Lower leg skin (tissue), 4 donors: Measurements from ENCODE around the gene CDHR3. TPM values are rescaled to one million over a fixed set of nuclear protein-coding genes. Genes with fewer than 3 reads are reported as not detected.

ENCODE experiments used
- DNase-seq, 2 donors: peaks; one replicate each; pipeline ENCODE4 v3.0.0-alpha.2; 2019; ENCODE audit warnings: low spot score in 2 of 2
- H3K4me3 ChIP-seq: fragments of 200-600 bp; sonication (generic); 2 replicates; pipeline ENCODE4 v1.5.1; 2017; ENCODE audit warnings: mild to moderate bottlenecking, low read depth; ENCODE audit not compliant: poor library complexity, severe bottlenecking
- CTCF ChIP-seq, 3 donors: fragments of 450-650 bp; IDR thresholded peaks; one replicate each; pipeline ENCODE4 v1.5.1; 2016; ENCODE audit warnings: antibody characterized with exemption in 3 of 3, mild to moderate bottlenecking in 3 of 3, moderate library complexity in 2 of 3
- POLR2A ChIP-seq, 2 donors: fragments of 450-650 bp; IDR thresholded peaks; one replicate each; pipeline ENCODE4 v1.6.1; 2016 to 2017; ENCODE audit warnings: antibody characterized with exemption in 2 of 2, mild to moderate bottlenecking in 1 of 2, moderate library complexity in 1 of 2
- WGBS, 2 donors: methylation state at CpG; one replicate each; pipeline ENCODE4 v1.1.5; 2018; 5-methylcytosine and 5-hydroxymethylcytosine counted together
- intact Hi-C: fragments of 100-400 bp; cut with DNase I; formaldehyde crosslinking; loops from one replicate; pipeline ENCODE4 v1.15.0; 2023; ENCODE audit warnings: low total_unique reads
- total RNA-seq, 4 donors: library from RNA; depleted of rRNA; stranded (reverse); fragments of >200 nt; gene quantifications; one replicate each; pipeline ENCODE4 v1.1.0, GENCODE V29; 2016

The CDHR3 gene
- total RNA-seq, 4 donors from 2014 or later: 2.4 to 4.2 (median 3.3) TPM; not detected in 1

- intact Hi-C loops: no loop called here
- DNase-seq: peak in 1 of 2 donors; percentile 76
- WGBS, 2 donors: 55 to 69% methylated on average over 7 of the region's 7 CpGs
- no peak for TF ChIP-seq CTCF (IDR thresholded peaks at IDR 0.05)
- no peak for TF ChIP-seq POLR2A (IDR thresholded peaks at IDR 0.05)
- H3K4me3 ChIP-seq: no peak overlapping the region
These were observed 97.4 kb downstream of the CDHR3 start for GRCh38 chr7:106060394-106060920.

GRCh38 chr7:106061301-106061979 is 98.4 kb downstream of the CDHR3 start:
- TF ChIP-seq POLR2A (IDR thresholded peaks at IDR 0.05) (no peak), CTCF (IDR thresholded peaks at IDR 0.05) (no peak)
- WGBS, 2 donors: 90 to 95% methylated on average over 9 of the region's 9 CpGs
- no peak overlapping the region for H3K4me3 ChIP-seq
- peak in 1 of 2 donors; percentile 13 for DNase-seq
- intact Hi-C loops: no loop called here

- WGBS, 2 donors: 91 to 93% methylated on average over 7 of the region's 7 CpGs
- intact Hi-C loops: no loop called here
- no peak overlapping the region for H3K4me3 ChIP-seq
- TF ChIP-seq CTCF (IDR thresholded peaks at IDR 0.05) (no peak), POLR2A (IDR thresholded peaks at IDR 0.05) (no peak)
- DNase-seq: peak in 1 of 2 donors; percentile 70
These were observed 98.9 kb downstream of the CDHR3 start for GRCh38 chr7:106062006-106062405.

- WGBS, 2 donors: 76 to 88% methylated on average over 2 of the region's 2 CpGs
- intact Hi-C loops: no loop called here
- TF ChIP-seq CTCF (IDR thresholded peaks at IDR 0.05): no peak
- no peak for TF ChIP-seq POLR2A (IDR thresholded peaks at IDR 0.05)
- no peak overlapping the region for H3K4me3 ChIP-seq
- DNase-seq: peak in 1 of 2 donors; percentile 56
These were observed 99.5 kb downstream of the CDHR3 start for GRCh38 chr7:106062521-106062931.

- H3K4me3 ChIP-seq: no peak overlapping the region
- 67 to 68% methylated on average over 6 of the region's 6 CpGs for WGBS, 2 donors
- intact Hi-C loops: no loop called here
- peak in 1 of 2 donors; percentile 60 for DNase-seq
- no peak for TF ChIP-seq CTCF (IDR thresholded peaks at IDR 0.05)
- no peak for TF ChIP-seq POLR2A (IDR thresholded peaks at IDR 0.05)
These were observed 100.0 kb downstream of the CDHR3 start for GRCh38 chr7:106063024-106063423.
